ENCODE results near the gene EPS8L2. TPM values are rescaled to one million over a fixed set of nuclear protein-coding genes. Genes with fewer than 3 reads are reported as not detected.
A peak's percentile ranks its signal among the peaks of the same experiment; 100 is the strongest.

The EPS8L2 gene
- total and polyA plus RNA-seq, 2 of the 8 experiments (the other 6 are each of a cell fraction or from before 2014, with no cell fraction given): 38.5 to 57.0 TPM

GRCh38 chr11:737366-737765, 31.3 kb downstream of the EPS8L2 start:
- Histone ChIP-seq H3K79me2 (ENCODE audit: control insufficient read depth in 1 of 2, insufficient read depth in 2 of 2, low read length in 2 of 2) (no peaks in the 10 kb centered on the region), H3K9me3 (ENCODE audit: insufficient read depth in 2 of 2, low read depth in 1 of 2, low read length in 1 of 2) (no peaks in the 10 kb centered on the region), H4K8ac (ENCODE audit: extremely low read depth, insufficient read depth, low read length) (peak overlapping the region; percentile 63), H2BK120ac (replicated peaks; ENCODE audit: low read depth, low read length) (no peak overlapping the region), H2AFZ (ENCODE audit: low read length) (0 out of 2 replicates have a peak overlapping the region, but pooled peaks have one; percentile 40), H3K9ac (replicated peaks in 1 of 4; ENCODE audit: extremely low read depth in 1 of 4, low read depth in 3 of 4, low read length in 3 of 4) (no peak overlapping the region), H3K27ac (ENCODE audit: low read depth, low read length) (no peak overlapping the region), H3K23ac (ENCODE audit: insufficient read length) (no peak overlapping the region), H3K18ac (ENCODE audit: extremely low read depth, low read length) (peak overlapping the region; percentile 48; the same call in 1 of the 2 replicates), H3K79me1 (ENCODE audit: low read depth, low read length) (no peaks in the 10 kb centered on the region), H2AK5ac (ENCODE audit: low read depth, low read length) (no peak overlapping the region), H3K56ac (replicated peaks; ENCODE audit: insufficient read length, low read depth, low read length) (no peak overlapping the region), H3K23me2 (ENCODE audit: low read depth, low read length) (no peaks in the 10 kb centered on the region), H3K36me3 (ENCODE audit: control insufficient read depth in 2 of 4, insufficient read depth in 4 of 4, low read length in 3 of 4) (no peaks in the 10 kb centered on the region), H2BK5ac (ENCODE audit: low read depth, low read length) (no peak overlapping the region), H4K91ac (replicated peaks; ENCODE audit: insufficient read length, low read length) (peak overlapping the region; percentile 55), H4K5ac (ENCODE audit: insufficient read length, low read depth, low read length) (no peak overlapping the region), H3K4me2 (ENCODE audit: insufficient read depth in 1 of 2, low read depth in 2 of 2, low read length in 2 of 2) (no peak overlapping the region), H3K4me3 (ENCODE audit: extremely low read depth in 1 of 4, insufficient read depth in 2 of 4, low read depth in 3 of 4, low read length in 4 of 4) (no peak overlapping the region), H3K4me1 (replicated peaks in 1 of 4; ENCODE audit: control insufficient read depth in 3 of 4, insufficient read depth in 4 of 4, low read length in 3 of 4) (no peaks in the 10 kb centered on the region), H2BK12ac (ENCODE audit: low read depth, low read length) (no peak overlapping the region), H2BK20ac (ENCODE audit: low read length) (peak overlapping the region; percentile 80; the same call in 1 of the 2 replicates), H3K14ac (ENCODE audit: insufficient read length) (no peak overlapping the region), H2BK15ac (ENCODE audit: low read length) (peak overlapping the region; percentile 65; the same call in 1 of the 2 replicates), H3K27me3 (replicated peaks in 1 of 4; ENCODE audit: control insufficient read depth in 3 of 4, extremely low read depth in 1 of 4, insufficient read depth in 3 of 4, low read length in 3 of 4) (no peaks in the 10 kb centered on the region; a peak in 1 of 7 replicates), H4K20me1 (replicated peaks in 1 of 2; ENCODE audit: control insufficient read depth in 1 of 2, insufficient read depth in 2 of 2, low read length in 2 of 2) (no peaks in the 10 kb centered on the region), H3K4ac (replicated peaks; ENCODE audit: insufficient read length, low read depth, low read length) (no peak overlapping the region)
- ChIA-PET POLR2A (ENCODE audit: partially characterized antibody) (interaction anchor here (1.4 to 32.3 kb wide), 3 partner anchors 9 to 30 kb away, joined by 3 to 636 read pairs (median 5); partner anchors contain the start of genes GATD1 and TALDO1), CTCF (ENCODE audit: partially characterized antibody) (interaction anchor here (1.1 to 2.3 kb wide), 6 partner anchors 9 to 76 kb away, joined by 3 to 14 read pairs (median 5); no protein-coding TSS in a partner anchor)
- 90% methylated on average over 11 of the region's 11 CpGs; no CpG with 5 or more reads in 1 of the 2 experiments for WGBS, 2 experiments (ENCODE audit: extremely low coverage in 1 of 2, insufficient coverage in 1 of 2, insufficient read length in 1 of 2, insufficient replicate concordance in 2 of 2, low coverage in 1 of 2, low lambda C conversion rate in 2 of 2, missing lambda C conversion rate in 1 of 2)
- DNase-seq (ENCODE audit: low read depth in 1 of 2, low spot score in 2 of 2): no peak
- FAIRE-seq: no peak
- TF ChIP-seq SAP30 (IDR thresholded peaks at IDR 0.05; ENCODE audit: insufficient read depth, insufficient replicate concordance, low read length) (no peak), BCL11A (IDR thresholded peaks at IDR 0.05; ENCODE audit: low read depth in 2 of 2, low read length in 2 of 2) (no peak), TEAD4 (IDR thresholded peaks at IDR 0.05; ENCODE audit: low read depth, low read length) (no peak), CREB1 (IDR thresholded peaks at IDR 0.05) (no peak), SP1 (IDR thresholded peaks at IDR 0.05; ENCODE audit: low read depth, low read length) (no peak), GABPA (IDR thresholded peaks at IDR 0.05; ENCODE audit: borderline replicate concordance, insufficient read depth, low read length) (no peak), SIN3A (conservative IDR thresholded peaks at IDR 0.05 in 1 of 2, IDR thresholded peaks at IDR 0.05 in 1 of 2; ENCODE audit: low read depth in 1 of 2, low read length in 2 of 2) (no peak), PHF8 (conservative IDR thresholded peaks at IDR 0.05; ENCODE audit: low read depth, low read length) (no peak), RXRA (IDR thresholded peaks at IDR 0.05; ENCODE audit: insufficient read depth, low read depth, low read length) (no peak)

Measured in H1 (cell line).